GM23248 (cell line): ENCODE data around the gene GOLPH3. TPM values are rescaled to one million over a fixed set of nuclear protein-coding genes. Genes with fewer than 3 reads are reported as not detected.

Experiments used
- DNase-seq: peaks from one replicate; pipeline ENCODE4 v3.0.0-alpha.2; 2015
- H2AFZ ChIP-seq: fragments of 200-600 bp; sonication (generic); 2 replicates; pipeline ENCODE4 v1.6.1; 2016; ENCODE audit warnings: antibody characterized with exemption
- H3F3A ChIP-seq: fragments of 200-600 bp; sonication (generic); 2 replicates; pipeline ENCODE4 v1.6.1; 2016; ENCODE audit warnings: mild to moderate bottlenecking, antibody characterized with exemption, mixed run types; ENCODE audit not compliant: insufficient read depth
- H3K27ac ChIP-seq: fragments of 200-600 bp; sonication (generic); 2 replicates; pipeline ENCODE4 v1.5.1; 2016; ENCODE audit warnings: mild to moderate bottlenecking
- H3K27me3 ChIP-seq: fragments of 200-600 bp; sonication (generic); replicated peaks from 2 replicates; pipeline ENCODE4 v1.6.1; 2016; ENCODE audit warnings: mild to moderate bottlenecking; ENCODE audit not compliant: insufficient read depth
- H3K36me3 ChIP-seq: fragments of 200-600 bp; sonication (generic); 2 replicates; pipeline ENCODE4 v1.6.1; 2016; ENCODE audit warnings: low read depth, mild to moderate bottlenecking
- H3K4me1 ChIP-seq: fragments of 200-600 bp; sonication (generic); 2 replicates; pipeline ENCODE4 v1.6.1; 2016; ENCODE audit warnings: mild to moderate bottlenecking; ENCODE audit not compliant: insufficient read depth
- H3K4me2 ChIP-seq: fragments of 200-600 bp; sonication (generic); one replicate; pipeline ENCODE4 v1.6.1; 2016; ENCODE audit warnings: mild to moderate bottlenecking; ENCODE audit not compliant: unreplicated experiment
- H3K4me3 ChIP-seq: fragments of 200-600 bp; sonication (generic); 2 replicates; pipeline ENCODE4 v1.5.1; 2016; ENCODE audit warnings: mild to moderate bottlenecking
- H3K79me2 ChIP-seq: fragments of 200-600 bp; sonication (generic); 2 replicates; pipeline ENCODE4 v1.6.1; 2016; ENCODE audit warnings: mild to moderate bottlenecking; ENCODE audit not compliant: insufficient read depth
- H3K9ac ChIP-seq: fragments of 200-600 bp; sonication (generic); 2 replicates; pipeline ENCODE4 v1.6.1; 2016; ENCODE audit warnings: mild to moderate bottlenecking
- H3K9me2 ChIP-seq: fragments of 200-600 bp; sonication (generic); 2 replicates; pipeline ENCODE4 v1.6.1; 2016; ENCODE audit warnings: mixed run types, mild to moderate bottlenecking, moderate library complexity; ENCODE audit not compliant: insufficient read depth
- H3K9me3 ChIP-seq: fragments of 200-600 bp; sonication (generic); one replicate; pipeline ENCODE4 v1.6.1; 2017; ENCODE audit warnings: low read depth
- H4K20me1 ChIP-seq: fragments of 200-600 bp; sonication (generic); 2 replicates; pipeline ENCODE4 v1.6.0; 2016; ENCODE audit not compliant: insufficient read depth
- EZH2 ChIP-seq: fragments of 200-600 bp; sonication (generic); IDR thresholded peaks from 2 replicates; pipeline ENCODE4 v1.6.1; 2018; ENCODE audit warnings: antibody characterized with exemption, mild to moderate bottlenecking; ENCODE audit not compliant: insufficient read depth, poor library complexity, severe bottlenecking
- EZH2phosphoT487 ChIP-seq: fragments of 200-600 bp; sonication (generic); IDR thresholded peaks from 2 replicates; pipeline ENCODE4 v1.6.1; 2018; ENCODE audit warnings: antibody characterized with exemption, moderate library complexity, mild to moderate bottlenecking, low read depth; ENCODE audit not compliant: insufficient read depth
- WGBS, 2 experiments: methylation state at CpG; one replicate each; pipeline ENCODE4 v1.1.6; 2015 to 2017; ENCODE audit warnings: low lambda C conversion rate in 2 of 2, low coverage in 1 of 2; ENCODE audit errors: missing lambda C conversion rate in 2 of 2; 5-methylcytosine and 5-hydroxymethylcytosine counted together
- in situ Hi-C: fragments of 300-500 bp; cut with MboI; formaldehyde crosslinking; loops from 2 replicates; pipeline ENCODE4 v1.15.0; 2020
- polyA plus RNA-seq: library from polyadenylated mRNA; unstranded; fragments of >200 nt; fragmentation: Nextera tagmentation; extraction: Ambion mirVana; gene quantifications from 2 replicates; pipeline ENCODE4 v1.2.1, GENCODE V29; 2016
- total RNA-seq: library from RNA; depleted of rRNA; stranded (reverse); fragments of >200 nt; shearing (Covaris generic); gene quantifications from 2 replicates; pipeline ENCODE4 v1.2.3, GENCODE V29; 2014

The GOLPH3 gene
- total and polyA plus RNA-seq, 2 experiments from 2014 or later, result 102 to 120 TPM

DNA sequence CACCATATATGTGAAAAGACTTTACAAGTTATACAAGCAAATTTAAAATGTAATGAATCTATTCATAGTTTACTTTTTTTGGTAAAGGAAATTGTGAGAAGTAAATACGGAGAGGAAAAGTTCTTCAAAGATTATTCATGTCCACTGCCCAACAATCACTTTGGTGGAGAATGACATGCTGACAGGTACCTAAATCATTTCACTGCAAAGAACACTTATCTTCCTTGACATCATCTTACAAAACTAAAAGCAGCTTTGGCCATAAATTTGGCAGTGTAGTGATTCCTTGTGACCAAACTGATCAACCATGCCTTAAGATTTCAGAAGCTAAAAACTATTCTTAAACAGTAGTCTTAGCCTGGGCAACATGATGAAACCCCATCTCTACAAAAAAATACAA, 42.5 kb downstream of the GOLPH3 start:
- in situ Hi-C loops, result no loop called here
- 0 out of 2 replicates have a peak, but pooled peaks cover 5% of the 10 kb centered on the region for H3K4me1 ChIP-seq
- no peaks in the 10 kb centered on the region for H3K9me3 ChIP-seq
- no peaks in the 10 kb centered on the region for H3K27me3 ChIP-seq
- H3K9me2 ChIP-seq, result no peaks in the 10 kb centered on the region
- H3F3A ChIP-seq, result 0 out of 2 replicates have a peak, but pooled peaks cover 9% of the 10 kb centered on the region
- peaks cover 19% of the 10 kb centered on the region for H3K36me3 ChIP-seq
- H3K4me2 ChIP-seq, result no peak overlapping the region
- no peak overlapping the region for H2AFZ ChIP-seq
- H3K79me2 ChIP-seq, result peaks cover 100% of the 10 kb centered on the region
- no peak for DNase-seq
- H3K9ac ChIP-seq, result no peak overlapping the region
- 0 out of 2 replicates have a peak, but pooled peaks cover 8% of the 10 kb centered on the region for H4K20me1 ChIP-seq
- H3K4me3 ChIP-seq, result no peak overlapping the region
- no peak overlapping the region for H3K27ac ChIP-seq
- 54 to 64% methylated on average over 1 of the region's 1 CpG for WGBS, 2 experiments
- no peak for TF ChIP-seq EZH2
- no peak for TF ChIP-seq EZH2phosphoT487

GRCh38 chr5:32130865-32131264, 43.3 kb downstream of the GOLPH3 start:
- Histone ChIP-seq H3K9me3 (no peaks in the 10 kb centered on the region), H3F3A (0 out of 2 replicates have a peak, but pooled peaks cover 9% of the 10 kb centered on the region), H3K27ac (no peak overlapping the region), H3K79me2 (peaks cover 100% of the 10 kb centered on the region), H3K4me1 (0 out of 2 replicates have a peak, but pooled peaks cover 1% of the 10 kb centered on the region), H3K4me3 (no peak overlapping the region), H3K27me3 (no peaks in the 10 kb centered on the region), H3K9ac (no peak overlapping the region), H3K36me3 (peaks cover 27% of the 10 kb centered on the region), H3K4me2 (no peak overlapping the region), H2AFZ (no peak overlapping the region), H3K9me2 (no peaks in the 10 kb centered on the region), H4K20me1 (0 out of 2 replicates have a peak, but pooled peaks cover 8% of the 10 kb centered on the region)
- no peak for TF ChIP-seq EZH2phosphoT487
- no peak for TF ChIP-seq EZH2
- WGBS, 2 experiments, result 92 to 98% methylated on average over 3 of the region's 3 CpGs
- no peak for DNase-seq
- in situ Hi-C loops, result no loop called here

- 72 to 79% methylated on average over 6 to 7 of the region's 7 CpGs for WGBS, 2 experiments
- no peak overlapping the region for H3K4me2 ChIP-seq
These were observed 45.0 kb downstream of the GOLPH3 start for GRCh38 chr5:32129074-32129598.

GRCh38 chr5:32127711-32128110, 46.4 kb downstream of the GOLPH3 start:
- H3F3A ChIP-seq, result 0 out of 2 replicates have a peak, but pooled peaks cover 9% of the 10 kb centered on the region
- TF ChIP-seq EZH2phosphoT487, result no peak
- no peak for TF ChIP-seq EZH2
- in situ Hi-C loops, result no loop called here
- H3K27ac ChIP-seq, result no peak overlapping the region
- H3K9me2 ChIP-seq, result no peaks in the 10 kb centered on the region
- H2AFZ ChIP-seq, result no peak overlapping the region
- peaks cover 34% of the 10 kb centered on the region for H3K36me3 ChIP-seq
- H4K20me1 ChIP-seq, result 0 out of 2 replicates have a peak, but pooled peaks cover 8% of the 10 kb centered on the region
- no peak overlapping the region for H3K4me2 ChIP-seq
- WGBS, 2 experiments, result 71% methylated on average over 3 of the region's 3 CpGs
- no peak overlapping the region for H3K9ac ChIP-seq
- peaks cover 100% of the 10 kb centered on the region for H3K79me2 ChIP-seq
- H3K4me1 ChIP-seq, result no peaks in the 10 kb centered on the region
- H3K4me3 ChIP-seq, result no peak overlapping the region
- H3K27me3 ChIP-seq, result no peaks in the 10 kb centered on the region
- no peak for DNase-seq
- H3K9me3 ChIP-seq, result no peaks in the 10 kb centered on the region

More at GRCh38 chr5:32129074-32129598, 45.0 kb downstream of the GOLPH3 start:
- no peak for DNase-seq
- Histone ChIP-seq H3K27me3 (no peaks in the 10 kb centered on the region), H3K79me2 (peaks cover 100% of the 10 kb centered on the region), H3F3A (0 out of 2 replicates have a peak, but pooled peaks cover 9% of the 10 kb centered on the region), H2AFZ (no peak overlapping the region), H3K4me3 (no peak overlapping the region), H3K27ac (peak overlapping the region; percentile 9), H3K36me3 (peaks cover 33% of the 10 kb centered on the region), H3K9me2 (no peaks in the 10 kb centered on the region), H3K4me1 (no peaks in the 10 kb centered on the region), H3K9me3 (no peaks in the 10 kb centered on the region), H4K20me1 (0 out of 2 replicates have a peak, but pooled peaks cover 8% of the 10 kb centered on the region), H3K9ac (no peak overlapping the region)
- in situ Hi-C loops, result no loop called here
- no peak for TF ChIP-seq EZH2phosphoT487
- TF ChIP-seq EZH2, result no peak
